GM18505 (cell line): ENCODE data around the gene PLCZ1.

Experiments used
- ATAC-seq: cut with Tn5 transposase; IDR thresholded peaks from one replicate; pipeline ENCODE4 v1.9.1; 2021; ENCODE audit not compliant: unreplicated experiment
- POLR2A ChIP-seq: IDR thresholded peaks from 4 replicates; pipeline ENCODE4 v1.6.1; 2011; ENCODE audit warnings: borderline replicate concordance; ENCODE audit not compliant: insufficient read depth, insufficient read length; ENCODE audit errors: extremely low read depth

Gene PLCZ1

GRCh38 chr12:18681818-18682217, 56.0 kb downstream of the PLCZ1 start:
- TF ChIP-seq POLR2A: no peak
- no peak for ATAC-seq

- TF ChIP-seq POLR2A: no peak
- no peak for ATAC-seq
Observed at GRCh38 chr12:18676996-18677588, 60.7 kb downstream of the PLCZ1 start.

GRCh38 chr12:18676141-18676540, 61.7 kb downstream of the PLCZ1 start:
- no peak for TF ChIP-seq POLR2A
- ATAC-seq: no peak

- ATAC-seq: no peak
Observed at GRCh38 chr12:18658829-18659228, 79.0 kb downstream of the PLCZ1 start.

DNA sequence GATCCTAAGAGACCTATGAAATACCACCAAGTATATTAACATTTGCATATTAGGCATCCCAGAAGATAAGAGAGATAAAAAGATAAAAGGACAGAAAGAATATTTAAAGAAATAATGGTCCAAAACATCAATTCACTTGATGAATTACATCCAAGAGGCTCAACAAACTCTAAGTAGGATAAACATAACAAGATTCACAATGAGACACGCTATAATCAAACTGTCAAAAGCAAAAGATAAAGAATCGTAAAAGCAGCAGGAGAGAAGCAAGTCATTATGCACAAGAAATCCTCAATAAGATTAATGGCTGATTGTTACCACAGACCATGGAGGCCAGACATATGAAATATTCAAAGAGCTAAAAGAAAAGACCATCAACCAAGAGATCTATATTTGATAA, 79.6 kb downstream of the PLCZ1 start:
- no peak for TF ChIP-seq POLR2A
- ATAC-seq: no peak

More at GRCh38 chr12:18658829-18659228, 79.0 kb downstream of the PLCZ1 start:
- TF ChIP-seq POLR2A: no peak

DNA sequence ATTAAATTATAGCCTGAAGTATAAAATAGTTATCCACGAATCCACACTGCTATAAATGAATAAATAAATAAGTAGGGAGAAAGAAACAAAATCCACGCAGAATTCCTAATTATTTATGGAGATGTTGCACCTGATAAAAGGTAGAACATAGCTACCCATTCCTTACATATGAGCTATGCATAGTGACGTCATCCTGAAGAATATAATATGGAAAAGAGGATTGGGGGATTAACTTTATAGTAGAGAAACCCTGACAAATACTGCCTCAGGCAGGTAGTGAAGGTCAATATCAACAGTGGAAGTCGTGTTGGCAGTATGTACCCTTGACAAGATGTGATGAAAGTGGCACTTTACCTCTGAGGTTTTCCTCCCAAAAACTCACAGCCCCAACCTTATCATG, 82.5 kb downstream of the PLCZ1 start:
- ATAC-seq: no peak
- TF ChIP-seq POLR2A: no peak

- TF ChIP-seq POLR2A: no peak
- no peak for ATAC-seq
Observed at GRCh38 chr12:18653465-18653864, 84.3 kb downstream of the PLCZ1 start.

DNA sequence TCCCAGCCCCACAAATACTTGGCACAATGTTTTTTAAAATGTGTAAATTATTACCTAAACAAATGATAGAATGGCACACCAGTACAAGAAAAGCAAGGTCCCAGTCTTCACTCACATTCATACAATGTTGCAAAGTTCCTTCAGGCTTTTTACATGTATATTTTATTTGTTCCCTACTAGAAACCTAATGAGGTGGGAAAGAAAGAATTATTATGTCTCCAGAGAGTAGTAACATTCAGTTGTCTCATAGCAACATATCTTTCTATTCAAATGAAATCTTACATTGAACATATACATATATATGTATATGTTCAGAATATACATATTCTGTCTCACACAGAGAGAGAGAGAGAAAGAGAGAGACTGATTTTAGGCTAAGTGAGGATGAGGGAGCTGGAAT, 85.2 kb downstream of the PLCZ1 start:
- no peak for TF ChIP-seq POLR2A
- no peak for ATAC-seq

- TF ChIP-seq POLR2A: no peak
- ATAC-seq: no peak
Observed at GRCh38 chr12:18651525-18651924, 86.3 kb downstream of the PLCZ1 start.

GRCh38 chr12:18646286-18646890, 91.4 kb downstream of the PLCZ1 start:
- no peak for TF ChIP-seq POLR2A
- no peak for ATAC-seq

DNA sequence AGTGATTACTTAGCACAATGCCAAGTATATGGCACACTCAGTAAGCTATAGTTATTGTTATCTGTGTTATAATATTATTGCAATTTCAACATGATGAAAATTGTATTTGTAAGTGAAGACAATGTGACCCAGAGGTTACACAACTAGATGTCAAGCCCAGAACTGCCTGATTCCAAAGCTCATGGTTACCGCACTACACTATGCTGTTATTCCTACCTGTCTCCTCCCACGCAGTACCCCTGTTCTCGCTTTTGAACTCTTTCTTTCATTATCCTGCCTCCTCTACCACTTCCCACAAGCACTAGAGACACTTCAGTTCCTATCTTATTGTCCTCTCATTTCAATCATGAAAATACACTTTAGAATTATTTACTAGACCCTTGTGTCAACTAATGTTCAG, 93.2 kb downstream of the PLCZ1 start:
- no peak for ATAC-seq
- no peak for TF ChIP-seq POLR2A

- no peak for TF ChIP-seq POLR2A
- ATAC-seq: no peak
Observed at GRCh38 chr12:18643681-18644080, 94.1 kb downstream of the PLCZ1 start.

- no peak for TF ChIP-seq POLR2A
- ATAC-seq: no peak
Observed at GRCh38 chr12:18640321-18640955, 97.4 kb downstream of the PLCZ1 start.

- no peak for ATAC-seq
- TF ChIP-seq POLR2A: no peak
Observed at GRCh38 chr12:18634382-18634781, 103.4 kb downstream of the PLCZ1 start.
